K562 (cell line): ENCODE measurements around the gene DALRD3. TPM values are rescaled to one million over a fixed set of nuclear protein-coding genes. Genes with fewer than 3 reads are reported as not detected.

Experiments used
- ATAC-seq: fragments of 200-7000 bp; cut with Tn5 transposase; 3 replicates; pipeline ENCODE4 v1.9.1; 2020; ENCODE audit warnings: moderate library complexity
- BruUV-seq: library from RNA; stranded (reverse); fragments of 400-500 nt; replicated peaks from 2 replicates; lab custom pipeline; 2021; lab: Mats Ljungman, UMichigan
- CTCF ChIA-PET: fragments of 300-600 bp; formaldehyde crosslinking; extraction: SDS; loops from one replicate; lab custom pipeline; 2021; ENCODE audit warnings: low intra/inter-chr PET ratio; lab: Yijun Ruan, JAX
- POLR2A ChIA-PET: fragments of 300-600, 350-650 bp; sonication (Branson Sonifier 250); formaldehyde crosslinking; extraction: SDS; loops from one replicate; lab custom pipeline; 2021; ENCODE audit warnings: antibody characterized with exemption, inconsistent platforms; lab: Yijun Ruan, JAX
- DNase-seq, 4 experiments: peaks; one replicate each; pipeline versions ENCODE4 v3.0.0 to v3.0.0-alpha.2; 2011 to 2018; ENCODE audit warnings: low spot score in 3 of 4, mixed read lengths in 3 of 4; ENCODE audit errors: extremely low read depth in 1 of 4
- FAIRE-seq: peaks from 2 replicates; lab custom pipeline; 2011; peaks lifted over from hg19 to GRCh38; lab: Jason Lieb, UNC
- H2AFZ ChIP-seq: 2 replicates; pipeline ENCODE4 v1.6.0; 2011; ENCODE audit warnings: low read depth, low read length, control low read depth, inconsistent platforms
- H3K27ac ChIP-seq: fragments of 200-600 bp; 3 replicates; pipeline ENCODE4 v1.8.0; 2011; ENCODE audit warnings: low read depth, mild to moderate bottlenecking, control low read depth, inconsistent platforms, low read length, moderate library complexity, mixed read lengths; ENCODE audit errors: extremely low read depth
- H3K27me3 ChIP-seq, 2 experiments: fragments of 300-600 bp in 1 of 2; 2 replicates in 1 of 2; 3 replicates in 1 of 2; pipeline versions ENCODE4 v1.6.0 to v1.8.0; 2011; ENCODE audit warnings: inconsistent platforms in 2 of 2, low read length in 2 of 2, mild to moderate bottlenecking in 1 of 2, mixed read lengths in 1 of 2, moderate library complexity in 1 of 2; ENCODE audit not compliant: control insufficient read depth in 2 of 2, insufficient read depth in 2 of 2
- H3K36me3 ChIP-seq: fragments of 300-600 bp; 3 replicates; pipeline ENCODE4 v1.8.0; 2011; ENCODE audit warnings: mild to moderate bottlenecking, low read length, inconsistent platforms; ENCODE audit not compliant: control insufficient read depth, insufficient read depth
- H3K4me1 ChIP-seq, 2 experiments: fragments of 200-600 bp in 1 of 2; replicated peaks in 1 of 2; 2 replicates in 1 of 2; 3 replicates in 1 of 2; pipeline versions ENCODE4 v1.5.1 to v1.8.0; 2011; ENCODE audit warnings: inconsistent platforms in 2 of 2, low read length in 2 of 2, mild to moderate bottlenecking in 1 of 2, mixed read lengths in 1 of 2, moderate library complexity in 1 of 2; ENCODE audit not compliant: control insufficient read depth in 2 of 2, insufficient read depth in 2 of 2
- H3K4me2 ChIP-seq: 2 replicates; pipeline ENCODE4 v1.6.1; 2011; ENCODE audit warnings: low read length, control low read depth, inconsistent platforms, mixed read lengths; ENCODE audit not compliant: insufficient read depth
- H3K4me3 ChIP-seq: fragments of 200-600 bp; sonication (generic), shearing (Covaris generic); 2 replicates; pipeline ENCODE4 v1.5.1; 2016; ENCODE audit warnings: control low read depth, inconsistent platforms
- H3K79me2 ChIP-seq: fragments of 200-600 bp; 3 replicates; pipeline ENCODE4 v1.8.0; 2011; ENCODE audit warnings: low read length, inconsistent platforms; ENCODE audit not compliant: control insufficient read depth, insufficient read depth
- H3K9ac ChIP-seq, 2 experiments: 2 replicates each; pipeline versions ENCODE4 v1.6.0 to v1.6.1; 2011; ENCODE audit warnings: low read depth in 2 of 2, low read length in 2 of 2, control low read depth in 1 of 2, inconsistent platforms in 1 of 2, mild to moderate bottlenecking in 1 of 2, mixed read lengths in 1 of 2; ENCODE audit not compliant: insufficient read depth in 1 of 2
- H3K9me1 ChIP-seq: one replicate; pipeline ENCODE4 v1.6.0; 2011; ENCODE audit warnings: inconsistent platforms, mild to moderate bottlenecking, low read length, moderate library complexity; ENCODE audit not compliant: control insufficient read depth, insufficient read depth
- H3K9me3 ChIP-seq: replicated peaks from 2 replicates; pipeline ENCODE4 v1.5.1; 2011; ENCODE audit warnings: low read depth, low read length, inconsistent platforms; ENCODE audit not compliant: control insufficient read depth, insufficient read depth
- H4K20me1 ChIP-seq: replicated peaks from 2 replicates; pipeline ENCODE4 v1.6.1; 2011; ENCODE audit warnings: low read length, inconsistent platforms, mixed read lengths; ENCODE audit not compliant: control insufficient read depth, insufficient read depth
- SMAD1 ChIP-seq: fragments of 150-350 bp; IDR thresholded peaks from 2 replicates; pipeline ENCODE4 v1.6.1; 2014; ENCODE audit warnings: low read length, low read depth; ENCODE audit not compliant: partially characterized antibody
- WGBS: fragments of 100-300 bp; shearing (Covaris generic); methylation state at CpG from one replicate; pipeline ENCODE4 v1.1.6; 2016; ENCODE audit warnings: low coverage, mixed read lengths; ENCODE audit not compliant: insufficient coverage; ENCODE audit errors: missing lambda C conversion rate; 5-methylcytosine and 5-hydroxymethylcytosine counted together
- in situ Hi-C: fragments of 300-500 bp; cut with MboI; formaldehyde crosslinking; loops from 4 replicates; pipeline ENCODE4 v1.15.0; 2018; ENCODE audit warnings: inconsistent platforms, mixed read lengths
- intact Hi-C: fragments of 100-400 bp; cut with micrococcal nuclease; formaldehyde crosslinking; loops from 2 replicates; pipeline ENCODE4 v1.14.2; 2022
- polyA plus RNA-seq, 8 experiments: library from polyadenylated mRNA; depleted of rRNA in 4 of 8; stranded (reverse) in 5 of 8; unstranded in 3 of 8; fragments of >200 nt; fragmentation: Nextera tagmentation in 2 of 8; fragmentation: Illumina TruSeq in 1 of 8; extraction: Ambion mirVana in 2 of 8; extraction: Trizol in 1 of 8; gene quantifications; 2 replicates each; pipeline versions ENCODE4 v1.2.1 to v1.2.3, GENCODE V29; 2011 to 2014; ENCODE audit warnings: inconsistent platforms in 1 of 8, missing spikeins in 1 of 8
- total RNA-seq, 7 experiments: library from RNA; depleted of rRNA in 6 of 7; stranded (reverse); fragments of >200 nt in 6 of 7; fragmentation: Illumina TruSeq in 2 of 7; extraction: Trizol in 2 of 7; gene quantifications; 2 replicates each; pipeline versions ENCODE4 v1.2.1 to v1.2.3, GENCODE V29; 2011 to 2021; ENCODE audit warnings: low replicate concordance in 1 of 7
- TF ChIP-seq, protein P1 (sequence below), 3 experiments: IDR thresholded peaks in 2 of 3; conservative IDR thresholded peaks in 1 of 3; 2 replicates each; pipeline ENCODE4 v1.5.1; 2011 to 2012; ENCODE audit warnings: low read length in 3 of 3, mild to moderate bottlenecking in 3 of 3, control low read depth in 2 of 3, improper control_type of control experiment in 1 of 3, inconsistent platforms in 1 of 3, low read depth in 1 of 3, mixed read lengths in 1 of 3, moderate library complexity in 1 of 3; ENCODE audit not compliant: insufficient read depth in 2 of 3

The DALRD3 gene
- total and polyA plus RNA-seq, 9 of the 15 experiments (the other 6 are each of a cell fraction or from before 2014, with no cell fraction given), result 6.6 to 31.3 (median 14.4) TPM

- intact Hi-C loops, result no loop called here
- peak; percentile 77 for ATAC-seq
These were observed 21.2 kb downstream of the DALRD3 start for GRCh38 chr3:48997102-48997635.

More at GRCh38 chr3:48997102-48997635, 21.2 kb downstream of the DALRD3 start:
- 38% methylated on average over 7 of the region's 8 CpGs for WGBS
- Histone ChIP-seq H3K79me2 (no peaks in the 10 kb centered on the region), H3K27me3 (no peaks in the 10 kb centered on the region), H3K4me2 (no peak overlapping the region), H3K4me3 (no peak overlapping the region), H4K20me1 (no peaks in the 10 kb centered on the region), H2AFZ (no peak overlapping the region), H3K4me1 (peaks cover 0 to 10% of the 10 kb centered on the region in 2 experiments; a peak in 2 of 5 replicates), H3K9me3 (no peaks in the 10 kb centered on the region), H3K36me3 (no peaks in the 10 kb centered on the region), H3K27ac (no peak overlapping the region), H3K9me1 (no peaks in the 10 kb centered on the region), H3K9ac (peak overlapping the region in 1 of 2 experiments; percentile 40; a peak in 1 of 4 replicates)
- ChIA-PET POLR2A (interaction anchor here (0.6 to 1.5 kb wide), 3 partner anchors 9 to 30 kb away, joined by 3 to 5 read pairs (median 5); partner anchors contain the start of gene WDR6), CTCF (no interaction called here)
- peak in 1 of 4 experiments; percentile 20 for DNase-seq
- TF ChIP-seq, protein P1, sequence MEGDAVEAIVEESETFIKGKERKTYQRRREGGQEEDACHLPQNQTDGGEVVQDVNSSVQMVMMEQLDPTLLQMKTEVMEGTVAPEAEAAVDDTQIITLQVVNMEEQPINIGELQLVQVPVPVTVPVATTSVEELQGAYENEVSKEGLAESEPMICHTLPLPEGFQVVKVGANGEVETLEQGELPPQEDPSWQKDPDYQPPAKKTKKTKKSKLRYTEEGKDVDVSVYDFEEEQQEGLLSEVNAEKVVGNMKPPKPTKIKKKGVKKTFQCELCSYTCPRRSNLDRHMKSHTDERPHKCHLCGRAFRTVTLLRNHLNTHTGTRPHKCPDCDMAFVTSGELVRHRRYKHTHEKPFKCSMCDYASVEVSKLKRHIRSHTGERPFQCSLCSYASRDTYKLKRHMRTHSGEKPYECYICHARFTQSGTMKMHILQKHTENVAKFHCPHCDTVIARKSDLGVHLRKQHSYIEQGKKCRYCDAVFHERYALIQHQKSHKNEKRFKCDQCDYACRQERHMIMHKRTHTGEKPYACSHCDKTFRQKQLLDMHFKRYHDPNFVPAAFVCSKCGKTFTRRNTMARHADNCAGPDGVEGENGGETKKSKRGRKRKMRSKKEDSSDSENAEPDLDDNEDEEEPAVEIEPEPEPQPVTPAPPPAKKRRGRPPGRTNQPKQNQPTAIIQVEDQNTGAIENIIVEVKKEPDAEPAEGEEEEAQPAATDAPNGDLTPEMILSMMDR (IDR thresholded peaks at IDR 0.05 in 2 of 3, conservative IDR thresholded peaks at IDR 0.05 in 1 of 3; ENCODE audit: insufficient read depth in 2 of 3, low read depth in 1 of 3, low read length in 3 of 3), result peak in 2 of 3 experiments; percentile 20 to 40; a peak in 2 of 6 replicates
- TF ChIP-seq SMAD1, result no peak
- in situ Hi-C loops, result no loop called here
- no peak for FAIRE-seq
- BruUV-seq, result no TSS peak
